HUES64 (cell line): ENCODE results near the gene LYPD6B.

Source experiments
- H3K27ac ChIP-seq: 2 replicates; pipeline ENCODE4 v1.7.0; 2013; ENCODE audit warnings: low read depth, low read length, inconsistent platforms
- H3K27me3 ChIP-seq: 2 replicates; pipeline ENCODE4 v1.6.1; 2013; ENCODE audit warnings: mild to moderate bottlenecking, low read length; ENCODE audit not compliant: insufficient read depth
- H3K36me3 ChIP-seq: 2 replicates; pipeline ENCODE4 v1.6.1; 2013; ENCODE audit warnings: mild to moderate bottlenecking, low read length; ENCODE audit not compliant: insufficient read depth
- H3K4me1 ChIP-seq: 2 replicates; pipeline ENCODE4 v1.6.1; 2013; ENCODE audit warnings: mild to moderate bottlenecking, low read length, moderate library complexity; ENCODE audit not compliant: insufficient read depth
- H3K4me3 ChIP-seq: 2 replicates; pipeline ENCODE4 v1.5.1; 2013; ENCODE audit warnings: mild to moderate bottlenecking, low read length, moderate library complexity
- H3K9ac ChIP-seq: 2 replicates; pipeline ENCODE4 v1.6.1; 2013; ENCODE audit warnings: mild to moderate bottlenecking, low read depth, low read length
- H3K9me3 ChIP-seq: 2 replicates; pipeline ENCODE4 v1.6.1; 2013; ENCODE audit warnings: low read depth, low read length; ENCODE audit not compliant: insufficient read depth
- WGBS: fragments of 150-250, 120-280 bp; methylation state at CpG from one replicate; pipeline ENCODE4 v1.1.7; 2013; ENCODE audit warnings: missing lambda C conversion rate; 5-methylcytosine and 5-hydroxymethylcytosine counted together

The LYPD6B gene

DNA sequence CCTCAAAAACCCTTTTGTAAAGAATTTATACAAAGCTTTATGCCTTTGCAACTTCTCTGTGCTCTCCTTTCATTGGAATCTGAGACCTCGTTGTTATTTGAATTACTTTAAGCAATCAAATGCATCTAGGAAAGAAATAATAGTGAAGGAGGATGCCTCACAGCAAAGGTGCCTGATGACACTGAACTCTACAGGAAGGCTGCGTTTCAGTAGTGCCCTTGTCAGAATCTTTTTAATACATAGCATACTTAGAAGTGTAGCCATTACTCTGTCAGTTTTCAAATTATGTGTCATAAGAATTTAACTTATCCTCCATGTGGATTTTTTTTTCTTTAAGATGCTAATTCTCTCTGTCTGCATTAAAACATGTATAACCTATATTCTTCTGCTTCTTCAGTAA, 9.6 kb upstream of the LYPD6B start:
- peaks cover 17% of the 10 kb centered on the region for H3K4me1 ChIP-seq
- no peak overlapping the region for H3K4me3 ChIP-seq
- no peak overlapping the region for H3K27ac ChIP-seq
- H3K27me3 ChIP-seq: no peaks in the 10 kb centered on the region
- no peaks in the 10 kb centered on the region for H3K9me3 ChIP-seq
- WGBS: 100% methylated on average over 2 of the region's 2 CpGs
- H3K9ac ChIP-seq: no peak overlapping the region
- peaks cover 5% of the 10 kb centered on the region; the same call in 1 of the 2 replicates for H3K36me3 ChIP-seq

- H3K27ac ChIP-seq: no peak overlapping the region
- no peaks in the 10 kb centered on the region for H3K27me3 ChIP-seq
- no peak overlapping the region for H3K4me3 ChIP-seq
- peaks cover 17% of the 10 kb centered on the region for H3K4me1 ChIP-seq
- no peak overlapping the region for H3K9ac ChIP-seq
- no peaks in the 10 kb centered on the region for H3K9me3 ChIP-seq
- 89% methylated on average over 10 of the region's 11 CpGs for WGBS
- no peaks in the 10 kb centered on the region for H3K36me3 ChIP-seq
Observed at GRCh38 chr2:149029307-149029965, 9.1 kb upstream of the LYPD6B start.

DNA sequence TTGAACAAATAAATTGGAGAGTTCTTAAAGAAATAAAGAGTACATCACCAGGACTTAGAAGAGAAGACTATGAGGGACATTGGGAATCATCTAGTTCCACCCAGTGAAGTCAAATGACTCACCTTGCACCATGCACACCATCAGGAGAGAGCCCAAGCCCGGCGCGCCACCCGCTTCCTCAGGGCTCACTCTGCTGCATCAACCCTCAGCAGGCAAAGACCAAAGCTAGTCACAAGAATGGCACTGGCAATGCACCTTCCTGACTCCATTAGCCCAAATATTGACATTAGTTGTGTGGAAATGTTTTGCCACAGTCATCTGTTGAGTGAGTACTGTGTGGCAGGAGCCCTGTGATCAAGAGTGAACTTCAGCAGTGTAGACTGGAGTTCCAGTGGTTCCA, 7.1 kb upstream of the LYPD6B start:
- H3K9me3 ChIP-seq: no peaks in the 10 kb centered on the region
- H3K27me3 ChIP-seq: no peaks in the 10 kb centered on the region
- H3K27ac ChIP-seq: no peak overlapping the region
- WGBS: 100% methylated on average over 4 of the region's 4 CpGs
- peaks cover 17% of the 10 kb centered on the region for H3K4me1 ChIP-seq
- no peak overlapping the region for H3K4me3 ChIP-seq
- no peaks in the 10 kb centered on the region for H3K36me3 ChIP-seq
- H3K9ac ChIP-seq: no peak overlapping the region

- H3K9me3 ChIP-seq: no peaks in the 10 kb centered on the region
- WGBS: 85% methylated on average over 8 of the region's 8 CpGs
- no peak overlapping the region for H3K27ac ChIP-seq
- H3K36me3 ChIP-seq: no peaks in the 10 kb centered on the region
- peaks cover 22% of the 10 kb centered on the region for H3K27me3 ChIP-seq
- H3K4me1 ChIP-seq: no peaks in the 10 kb centered on the region; the same call in 1 of the 2 replicates
- H3K9ac ChIP-seq: no peak overlapping the region
- no peak overlapping the region for H3K4me3 ChIP-seq
Observed at GRCh38 chr2:149033716-149034115, 4.8 kb upstream of the LYPD6B start.

DNA sequence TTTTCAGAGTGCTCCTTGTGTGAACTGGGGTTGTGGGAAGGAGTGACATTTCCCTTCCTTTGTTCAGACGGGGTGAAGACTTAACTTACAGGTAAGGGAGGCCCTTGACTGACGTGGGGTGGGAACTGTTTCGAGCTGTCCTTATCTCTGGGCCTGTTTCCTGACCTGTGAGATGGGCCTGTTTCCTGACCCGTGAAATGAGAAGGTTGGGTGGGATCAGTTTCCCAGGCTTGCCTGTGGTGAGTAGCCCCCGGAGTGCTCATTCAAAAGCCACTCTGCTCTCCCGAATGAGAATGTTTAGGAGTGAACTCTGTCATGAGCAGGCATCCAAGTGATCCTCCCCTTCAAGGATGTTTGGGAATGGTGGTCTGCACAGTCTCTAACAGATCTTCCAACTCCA, 4.1 kb upstream of the LYPD6B start:
- Histone ChIP-seq H3K27ac (no peak overlapping the region), H3K27me3 (peaks cover 29% of the 10 kb centered on the region), H3K36me3 (no peaks in the 10 kb centered on the region), H3K4me3 (no peak overlapping the region), H3K4me1 (no peaks in the 10 kb centered on the region; the same call in 1 of the 2 replicates), H3K9me3 (no peaks in the 10 kb centered on the region), H3K9ac (no peak overlapping the region)
- WGBS: 80% methylated on average over 6 of the region's 6 CpGs

- no peaks in the 10 kb centered on the region for H3K9me3 ChIP-seq
- WGBS: 88% methylated on average over 4 of the region's 4 CpGs
- peaks cover 37% of the 10 kb centered on the region for H3K27me3 ChIP-seq
Observed at GRCh38 chr2:149036507-149037293, 1.8 kb upstream of the LYPD6B start.

DNA sequence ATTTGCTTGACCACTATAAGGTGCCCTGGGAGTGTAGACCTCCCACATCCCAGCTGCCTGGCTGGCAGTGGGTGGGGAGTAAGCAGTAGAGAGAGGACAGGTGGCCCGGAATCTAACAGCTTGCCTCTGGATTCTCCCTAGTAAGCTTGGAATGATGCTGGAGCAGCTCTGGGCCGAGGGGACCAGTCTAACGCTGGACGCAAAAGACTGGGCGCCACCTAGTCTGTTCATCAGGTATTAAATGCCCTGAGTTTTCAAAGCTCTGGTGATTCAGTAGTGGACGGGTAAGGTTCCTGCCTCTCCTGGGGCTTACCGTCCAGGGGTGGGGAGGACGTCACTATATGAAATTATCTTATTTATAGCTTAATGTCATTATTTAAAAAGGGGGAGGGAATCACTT, 648 bp upstream of the LYPD6B start:
- Histone ChIP-seq H3K9ac (no peak overlapping the region), H3K9me3 (no peaks in the 10 kb centered on the region), H3K27ac (no peak overlapping the region), H3K4me1 (no peaks in the 10 kb centered on the region; the same call in 1 of the 2 replicates), H3K4me3 (peak overlapping the region; percentile 60), H3K36me3 (no peaks in the 10 kb centered on the region), H3K27me3 (peaks cover 37% of the 10 kb centered on the region)
- whole genome bisulfite sequencing: 45% methylated on average over 6 of the region's 8 CpGs

More at GRCh38 chr2:149036507-149037293, 1.8 kb upstream of the LYPD6B start:
- Histone ChIP-seq H3K9ac (no peak overlapping the region), H3K4me1 (no peaks in the 10 kb centered on the region; the same call in 1 of the 2 replicates), H3K36me3 (no peaks in the 10 kb centered on the region), H3K27ac (no peak overlapping the region), H3K4me3 (no peak overlapping the region)

DNA sequence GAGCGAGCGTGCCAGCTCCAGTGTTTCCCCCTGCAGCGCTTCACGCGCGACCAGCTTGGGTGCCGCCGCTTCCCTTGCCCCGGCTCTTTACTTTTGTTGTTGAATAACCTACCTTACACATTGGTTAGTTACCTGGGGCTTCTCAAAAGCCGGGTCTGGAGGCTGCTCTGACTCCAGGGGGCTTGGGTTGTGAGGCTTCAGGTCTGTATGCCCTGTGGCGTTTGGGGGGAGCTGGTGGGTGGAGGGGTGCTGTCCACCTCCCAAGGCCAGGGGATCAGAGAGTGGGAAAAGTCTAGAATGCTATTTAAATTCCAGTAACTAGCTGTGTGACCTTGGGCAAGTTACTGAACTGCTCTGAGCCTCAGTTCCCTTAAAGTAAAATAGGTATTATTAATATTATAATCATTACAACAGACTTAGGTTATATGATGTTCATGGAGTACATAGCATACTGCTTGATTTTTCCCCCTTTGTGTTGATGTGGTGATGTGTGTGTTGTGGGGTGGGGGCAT, 770 bp downstream of the LYPD6B start:
- Histone ChIP-seq H3K9ac (peak overlapping the region; percentile 63; the same call in 1 of the 2 replicates), H3K9me3 (no peaks in the 10 kb centered on the region), H3K27me3 (peaks cover 37% of the 10 kb centered on the region), H3K36me3 (no peaks in the 10 kb centered on the region), H3K27ac (no peak overlapping the region), H3K4me1 (no peaks in the 10 kb centered on the region), H3K4me3 (peak overlapping the region; percentile 60)
- WGBS: 22% methylated on average over 11 of the region's 11 CpGs

GRCh38 chr2:149040451-149040850, 2.0 kb downstream of the LYPD6B start:
- Histone ChIP-seq H3K4me3 (no peak overlapping the region), H3K36me3 (no peaks in the 10 kb centered on the region), H3K4me1 (no peaks in the 10 kb centered on the region), H3K27me3 (peaks cover 37% of the 10 kb centered on the region), H3K27ac (no peak overlapping the region), H3K9ac (no peak overlapping the region), H3K9me3 (no peaks in the 10 kb centered on the region)
- 61% methylated on average over 7 of the region's 7 CpGs for WGBS

DNA sequence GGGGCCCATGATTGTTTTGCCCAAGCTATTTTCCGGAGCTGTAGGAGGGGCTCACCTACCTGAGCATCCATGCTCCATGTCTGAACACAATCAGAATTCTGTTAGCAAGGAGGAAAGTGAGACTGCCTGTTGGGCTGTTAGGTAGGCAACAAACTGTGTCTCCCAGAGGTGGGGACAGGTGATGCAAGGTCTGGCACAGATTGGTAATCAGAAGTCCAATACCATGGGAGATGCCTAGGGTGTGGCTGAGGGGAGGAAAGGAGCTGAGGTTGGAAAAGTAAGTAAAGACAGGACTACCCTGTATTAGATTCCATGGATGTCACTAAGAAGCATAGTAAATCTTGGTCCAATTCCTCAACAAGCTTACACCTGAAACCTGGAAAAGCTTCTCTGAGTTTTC, 3.0 kb downstream of the LYPD6B start:
- no peak overlapping the region for H3K27ac ChIP-seq
- 0 out of 2 replicates have a peak, but pooled peaks cover 3% of the 10 kb centered on the region for H3K9me3 ChIP-seq
- H3K27me3 ChIP-seq: peaks cover 37% of the 10 kb centered on the region
- no peak overlapping the region for H3K9ac ChIP-seq
- H3K36me3 ChIP-seq: no peaks in the 10 kb centered on the region
- WGBS: 84% methylated on average over 1 of the region's 1 CpG
- H3K4me1 ChIP-seq: no peaks in the 10 kb centered on the region
- no peak overlapping the region for H3K4me3 ChIP-seq

DNA sequence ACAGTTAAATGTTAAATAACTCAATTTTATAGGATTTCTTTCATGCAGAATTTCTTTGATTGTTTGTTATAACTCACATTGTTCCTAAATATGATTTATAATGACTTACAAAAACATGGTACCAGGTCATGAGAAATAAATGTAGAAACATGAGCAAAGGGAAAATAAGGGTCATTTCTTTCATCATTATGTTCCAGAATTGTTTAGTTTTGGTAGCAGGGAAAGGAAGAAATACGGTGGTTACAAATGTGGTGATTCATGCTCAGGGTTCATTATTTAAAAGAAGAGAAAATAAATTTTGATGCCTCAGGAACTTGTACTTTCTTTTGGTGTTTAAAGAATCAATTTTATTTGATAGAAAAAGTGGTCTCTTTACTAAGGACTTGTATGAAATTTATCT, 4.4 kb downstream of the LYPD6B start:
- no peak overlapping the region for H3K4me3 ChIP-seq
- 93% methylated on average over 1 of the region's 1 CpG for WGBS
- H3K36me3 ChIP-seq: no peaks in the 10 kb centered on the region
- no peak overlapping the region for H3K27ac ChIP-seq
- H3K4me1 ChIP-seq: no peaks in the 10 kb centered on the region
- no peak overlapping the region for H3K9ac ChIP-seq
- H3K27me3 ChIP-seq: peaks cover 23% of the 10 kb centered on the region
- H3K9me3 ChIP-seq: 0 out of 2 replicates have a peak, but pooled peaks cover 3% of the 10 kb centered on the region
